GM12892 (cell line): ENCODE data around the gene ARID4A.

ENCODE experiments used
- POLR2A ChIP-seq: IDR thresholded peaks from 2 replicates; pipeline ENCODE4 v1.6.1; 2011; ENCODE audit warnings: low read depth, low read length, control low read depth
- TAF1 ChIP-seq: IDR thresholded peaks from 2 replicates; pipeline ENCODE4 v1.6.1; 2011; ENCODE audit warnings: low read depth, mild to moderate bottlenecking, control low read depth, low read length, borderline replicate concordance

DNA sequence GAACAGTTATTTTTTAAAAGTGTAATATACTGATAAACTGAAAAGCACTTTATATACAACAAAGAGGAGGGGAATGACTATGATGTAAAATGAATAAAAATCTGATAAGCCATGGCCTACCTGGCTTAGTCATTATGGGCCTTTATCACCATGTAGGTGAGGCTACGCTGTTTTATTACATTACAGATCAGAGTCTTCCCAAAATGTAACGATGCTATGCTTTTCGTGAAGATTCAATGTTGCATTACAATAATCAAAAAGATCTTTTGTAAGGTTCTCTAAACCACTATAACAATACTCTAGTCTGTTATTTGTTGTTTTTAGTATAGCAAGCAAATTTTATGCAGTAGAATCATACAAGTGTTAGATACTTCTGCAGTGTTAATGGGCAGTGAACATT is 34.2 kb downstream of the ARID4A start:
- TF ChIP-seq POLR2A = no peak
- TF ChIP-seq TAF1 = no peak
